Liver (tissue), 9 donors: ENCODE measurements around the gene RARRES1. TPM values are rescaled to one million over a fixed set of nuclear protein-coding genes. Genes with fewer than 3 reads are reported as not detected.

Experiments
- DNase-seq: peaks from one replicate; pipeline ENCODE4 v3.0.0-alpha.2; 2017; ENCODE audit warnings: low spot score
- H3K27ac ChIP-seq, 2 donors: one replicate each; pipeline ENCODE4 v1.7.0; 2013; ENCODE audit warnings: inconsistent platforms in 2 of 2, low read length in 2 of 2, control low read depth in 1 of 2, low read depth in 1 of 2, mild to moderate bottlenecking in 1 of 2
- H3K27me3 ChIP-seq, 4 donors: one replicate each; pipeline versions ENCODE4 v1.6.1 to v1.7.0; 2013; ENCODE audit warnings: low read length in 3 of 4, inconsistent platforms in 1 of 4, mild to moderate bottlenecking in 1 of 4, moderate library complexity in 1 of 4; ENCODE audit not compliant: control insufficient read depth in 4 of 4, insufficient read depth in 4 of 4
- H3K36me3 ChIP-seq, 4 donors: one replicate each; pipeline versions ENCODE4 v1.6.1 to v1.7.0; 2013; ENCODE audit warnings: low read length in 3 of 4, mild to moderate bottlenecking in 3 of 4, low read depth in 1 of 4, moderate library complexity in 1 of 4; ENCODE audit not compliant: control insufficient read depth in 4 of 4, insufficient read depth in 3 of 4
- H3K4me1 ChIP-seq, 4 donors: one replicate each; pipeline versions ENCODE4 v1.6.1 to v1.7.0; 2013; ENCODE audit warnings: low read length in 3 of 4, mild to moderate bottlenecking in 3 of 4, moderate library complexity in 1 of 4; ENCODE audit not compliant: control insufficient read depth in 4 of 4, insufficient read depth in 4 of 4
- H3K4me3 ChIP-seq, 3 donors: one replicate each; pipeline versions ENCODE4 v1.6.1 to v1.7.0; 2013; ENCODE audit warnings: low read length in 3 of 3, control low read depth in 1 of 3, low read depth in 1 of 3, mild to moderate bottlenecking in 1 of 3
- H3K9ac ChIP-seq, 2 donors: one replicate each; pipeline ENCODE4 v1.7.0; 2013; ENCODE audit warnings: low read length in 2 of 2, mild to moderate bottlenecking in 2 of 2, moderate library complexity in 2 of 2, control low read depth in 1 of 2, low read depth in 1 of 2
- H3K9me3 ChIP-seq, 4 donors: one replicate each; pipeline versions ENCODE4 v1.6.1 to v1.7.0; 2013; ENCODE audit warnings: low read length in 3 of 4; ENCODE audit not compliant: control insufficient read depth in 4 of 4
- EGR1 ChIP-seq, 2 donors: IDR thresholded peaks; 2 replicates each; pipeline ENCODE4 v1.6.1; 2016 to 2018; ENCODE audit warnings: antibody characterized with exemption in 2 of 2, low read depth in 2 of 2
- FOXA1 ChIP-seq: IDR thresholded peaks from 2 replicates; pipeline ENCODE4 v1.6.1; 2016; ENCODE audit warnings: antibody characterized with exemption
- FOXA2 ChIP-seq: IDR thresholded peaks from 2 replicates; pipeline ENCODE4 v1.6.1; 2016; ENCODE audit warnings: antibody characterized with exemption
- GABPA ChIP-seq, 2 donors: IDR thresholded peaks in 1 of 2; conservative IDR thresholded peaks in 1 of 2; 2 replicates each; pipeline ENCODE4 v1.6.1; 2016; ENCODE audit warnings: antibody characterized with exemption in 2 of 2, mild to moderate bottlenecking in 1 of 2, moderate library complexity in 1 of 2
- HNF4A ChIP-seq, 2 donors: conservative IDR thresholded peaks; 2 replicates each; pipeline ENCODE4 v1.6.1; 2016; ENCODE audit warnings: antibody characterized with exemption in 2 of 2, mild to moderate bottlenecking in 2 of 2
- HNF4G ChIP-seq: IDR thresholded peaks from 2 replicates; pipeline ENCODE4 v1.6.1; 2016; ENCODE audit warnings: antibody characterized with exemption
- JUND ChIP-seq, 2 donors: IDR thresholded peaks; 2 replicates each; pipeline ENCODE4 v1.6.1; 2016; ENCODE audit warnings: antibody characterized with exemption in 2 of 2
- NR2F2 ChIP-seq: IDR thresholded peaks from 2 replicates; pipeline ENCODE4 v1.6.1; 2016; ENCODE audit warnings: antibody characterized with exemption
- RAD21 ChIP-seq, 2 donors: IDR thresholded peaks; 2 replicates each; pipeline ENCODE4 v1.6.1; 2016; ENCODE audit warnings: antibody characterized with exemption in 2 of 2, mild to moderate bottlenecking in 2 of 2
- RXRA ChIP-seq, 2 donors: IDR thresholded peaks; 2 replicates each; pipeline ENCODE4 v1.6.1; 2017 to 2018; ENCODE audit warnings: antibody characterized with exemption in 2 of 2, mild to moderate bottlenecking in 1 of 2
- SP1 ChIP-seq: IDR thresholded peaks from 2 replicates; pipeline ENCODE4 v1.6.1; 2018; ENCODE audit warnings: antibody characterized with exemption, mild to moderate bottlenecking
- TAF1 ChIP-seq: conservative IDR thresholded peaks from 2 replicates; pipeline ENCODE4 v1.6.1; 2016; ENCODE audit warnings: antibody characterized with exemption, mild to moderate bottlenecking
- YY1 ChIP-seq: IDR thresholded peaks from 2 replicates; pipeline ENCODE4 v1.6.1; 2016; ENCODE audit warnings: antibody characterized with exemption, mild to moderate bottlenecking
- WGBS: extraction: QIAGEN DNeasy Blood & Tissue Kit; methylation state at CpG from one replicate; pipeline ENCODE4 v1.1.7; 2013; 5-methylcytosine and 5-hydroxymethylcytosine counted together
- polyA plus RNA-seq, 2 donors: library from polyadenylated mRNA; stranded (reverse) in 1 of 2; unstranded in 1 of 2; fragments of 200-250 nt in 1 of 2; fragments of >200 nt in 1 of 2; fragmentation: Nextera tagmentation in 1 of 2; extraction: Ambion mirVana in 1 of 2; gene quantifications; one replicate each; pipeline versions ENCODE4 v1.2.1 to v1.2.3, GENCODE V29; 2013 to 2015
- total RNA-seq, 2 donors: library from RNA; depleted of rRNA; stranded (reverse); fragments of >200 nt; gene quantifications; one replicate each; pipeline ENCODE4 v1.2.3, GENCODE V29; 2014
- TF ChIP-seq, protein P1 (sequence below): fragments of 150-350 bp; IDR thresholded peaks from 2 replicates; pipeline ENCODE4 v1.5.1; 2017; ENCODE audit warnings: improper control_type of control experiment, low read depth, low read length; ENCODE audit not compliant: missing input control
- TF ChIP-seq, protein P2 (sequence below): IDR thresholded peaks from 2 replicates; pipeline ENCODE4 v1.6.1; 2016; ENCODE audit warnings: antibody characterized with exemption
- TF ChIP-seq, protein P3 (sequence below): IDR thresholded peaks from 2 replicates; pipeline ENCODE4 v1.6.1; 2016; ENCODE audit warnings: antibody characterized with exemption
- TF ChIP-seq, protein P4 (sequence below): IDR thresholded peaks from 2 replicates; pipeline ENCODE4 v1.6.1; 2016; ENCODE audit warnings: antibody characterized with exemption, mild to moderate bottlenecking
- donor health status: healthy.
- donor health status: healthy.
- donor health status: healthy.
- donor health status: healthy.
- donor health status: healthy.

The RARRES1 gene
- total and polyA plus RNA-seq, 4 donors: 0.92 to 6.9 (median 2.4) TPM

DNA sequence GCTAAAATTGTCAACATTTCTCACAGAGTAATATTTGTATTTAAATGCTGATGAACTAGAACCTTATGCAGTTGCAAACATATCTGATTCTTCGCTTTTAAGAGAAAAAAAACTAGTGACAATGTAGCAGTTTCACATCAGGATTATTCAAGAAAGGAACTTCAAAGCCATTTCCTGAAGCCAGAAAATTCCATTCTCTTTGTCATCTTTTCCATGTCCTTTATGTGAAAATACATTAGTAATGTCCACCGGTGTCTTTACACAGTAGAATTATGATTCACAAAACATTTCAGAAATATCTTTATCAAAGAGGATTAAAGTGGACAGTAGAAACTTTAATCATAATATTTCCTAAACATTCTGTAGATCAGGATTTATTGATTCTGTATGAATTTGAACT lies 47.1 kb downstream of the RARRES1 start:
- H3K4me3 ChIP-seq: no peak overlapping the region
- DNase-seq: no peak
- TF ChIP-seq RAD21 (IDR thresholded peaks at IDR 0.05) (no peak), FOXA2 (no peak)
- TF ChIP-seq, protein P1, sequence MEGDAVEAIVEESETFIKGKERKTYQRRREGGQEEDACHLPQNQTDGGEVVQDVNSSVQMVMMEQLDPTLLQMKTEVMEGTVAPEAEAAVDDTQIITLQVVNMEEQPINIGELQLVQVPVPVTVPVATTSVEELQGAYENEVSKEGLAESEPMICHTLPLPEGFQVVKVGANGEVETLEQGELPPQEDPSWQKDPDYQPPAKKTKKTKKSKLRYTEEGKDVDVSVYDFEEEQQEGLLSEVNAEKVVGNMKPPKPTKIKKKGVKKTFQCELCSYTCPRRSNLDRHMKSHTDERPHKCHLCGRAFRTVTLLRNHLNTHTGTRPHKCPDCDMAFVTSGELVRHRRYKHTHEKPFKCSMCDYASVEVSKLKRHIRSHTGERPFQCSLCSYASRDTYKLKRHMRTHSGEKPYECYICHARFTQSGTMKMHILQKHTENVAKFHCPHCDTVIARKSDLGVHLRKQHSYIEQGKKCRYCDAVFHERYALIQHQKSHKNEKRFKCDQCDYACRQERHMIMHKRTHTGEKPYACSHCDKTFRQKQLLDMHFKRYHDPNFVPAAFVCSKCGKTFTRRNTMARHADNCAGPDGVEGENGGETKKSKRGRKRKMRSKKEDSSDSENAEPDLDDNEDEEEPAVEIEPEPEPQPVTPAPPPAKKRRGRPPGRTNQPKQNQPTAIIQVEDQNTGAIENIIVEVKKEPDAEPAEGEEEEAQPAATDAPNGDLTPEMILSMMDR: no peak

DNA sequence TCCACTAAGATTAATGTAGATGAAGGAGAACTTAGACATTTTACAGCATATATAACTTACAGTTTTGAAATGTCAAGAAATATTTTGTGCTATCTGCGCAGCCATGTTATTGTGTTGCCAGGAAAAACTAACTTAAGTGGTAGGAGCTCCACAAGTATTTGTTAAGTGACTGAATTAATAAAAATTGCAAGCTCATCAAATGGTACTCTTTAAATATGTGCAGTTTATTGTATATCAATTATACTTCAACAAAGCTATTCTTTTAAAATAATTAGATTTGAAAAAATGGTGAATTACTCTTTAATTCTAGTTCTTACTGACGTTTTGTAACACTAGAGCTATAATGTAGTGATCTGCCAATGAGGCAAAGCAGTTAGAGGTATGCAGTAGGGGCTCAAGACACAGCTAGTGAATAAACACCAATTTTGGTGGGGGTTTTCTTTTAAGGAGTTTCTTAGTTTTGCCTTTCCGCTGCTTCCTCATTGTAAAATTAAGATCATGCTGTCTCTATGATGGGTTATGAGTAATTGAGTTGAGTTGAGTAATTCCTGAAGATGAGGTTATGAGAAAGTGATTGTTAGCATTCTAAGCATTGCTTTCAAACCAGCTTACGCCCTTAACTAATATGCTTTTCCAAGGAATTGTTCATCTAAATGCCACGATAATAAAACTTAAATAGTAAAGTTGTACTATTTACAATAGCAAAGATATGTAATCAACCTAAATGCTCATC lies 48.9 kb downstream of the RARRES1 start:
- Histone ChIP-seq H3K4me1 (peaks cover 0 to 5% (median 0%) of the 10 kb centered on the region in 4 donors), H3K36me3 (peaks cover 0 to 19% (median under 1%) of the 10 kb centered on the region in 4 donors), H3K27me3 (no peaks in the 10 kb centered on the region), H3K4me3 (no peak overlapping the region), H3K9ac (no peak overlapping the region), H3K9me3 (no peaks in the 10 kb centered on the region), H3K27ac (no peak overlapping the region)
- WGBS: 95% methylated on average over 5 of the region's 5 CpGs
- no peak for DNase-seq
- TF ChIP-seq TAF1: no peak
- TF ChIP-seq, protein P2, sequence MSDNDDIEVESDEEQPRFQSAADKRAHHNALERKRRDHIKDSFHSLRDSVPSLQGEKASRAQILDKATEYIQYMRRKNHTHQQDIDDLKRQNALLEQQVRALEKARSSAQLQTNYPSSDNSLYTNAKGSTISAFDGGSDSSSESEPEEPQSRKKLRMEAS: no peak
- TF ChIP-seq SP1: no peak
- TF ChIP-seq YY1: no peak
- TF ChIP-seq, protein P3, sequence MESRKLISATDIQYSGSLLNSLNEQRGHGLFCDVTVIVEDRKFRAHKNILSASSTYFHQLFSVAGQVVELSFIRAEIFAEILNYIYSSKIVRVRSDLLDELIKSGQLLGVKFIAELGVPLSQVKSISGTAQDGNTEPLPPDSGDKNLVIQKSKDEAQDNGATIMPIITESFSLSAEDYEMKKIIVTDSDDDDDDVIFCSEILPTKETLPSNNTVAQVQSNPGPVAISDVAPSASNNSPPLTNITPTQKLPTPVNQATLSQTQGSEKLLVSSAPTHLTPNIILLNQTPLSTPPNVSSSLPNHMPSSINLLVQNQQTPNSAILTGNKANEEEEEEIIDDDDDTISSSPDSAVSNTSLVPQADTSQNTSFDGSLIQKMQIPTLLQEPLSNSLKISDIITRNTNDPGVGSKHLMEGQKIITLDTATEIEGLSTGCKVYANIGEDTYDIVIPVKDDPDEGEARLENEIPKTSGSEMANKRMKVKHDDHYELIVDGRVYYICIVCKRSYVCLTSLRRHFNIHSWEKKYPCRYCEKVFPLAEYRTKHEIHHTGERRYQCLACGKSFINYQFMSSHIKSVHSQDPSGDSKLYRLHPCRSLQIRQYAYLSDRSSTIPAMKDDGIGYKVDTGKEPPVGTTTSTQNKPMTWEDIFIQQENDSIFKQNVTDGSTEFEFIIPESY: no peak
- TF ChIP-seq, protein P4, sequence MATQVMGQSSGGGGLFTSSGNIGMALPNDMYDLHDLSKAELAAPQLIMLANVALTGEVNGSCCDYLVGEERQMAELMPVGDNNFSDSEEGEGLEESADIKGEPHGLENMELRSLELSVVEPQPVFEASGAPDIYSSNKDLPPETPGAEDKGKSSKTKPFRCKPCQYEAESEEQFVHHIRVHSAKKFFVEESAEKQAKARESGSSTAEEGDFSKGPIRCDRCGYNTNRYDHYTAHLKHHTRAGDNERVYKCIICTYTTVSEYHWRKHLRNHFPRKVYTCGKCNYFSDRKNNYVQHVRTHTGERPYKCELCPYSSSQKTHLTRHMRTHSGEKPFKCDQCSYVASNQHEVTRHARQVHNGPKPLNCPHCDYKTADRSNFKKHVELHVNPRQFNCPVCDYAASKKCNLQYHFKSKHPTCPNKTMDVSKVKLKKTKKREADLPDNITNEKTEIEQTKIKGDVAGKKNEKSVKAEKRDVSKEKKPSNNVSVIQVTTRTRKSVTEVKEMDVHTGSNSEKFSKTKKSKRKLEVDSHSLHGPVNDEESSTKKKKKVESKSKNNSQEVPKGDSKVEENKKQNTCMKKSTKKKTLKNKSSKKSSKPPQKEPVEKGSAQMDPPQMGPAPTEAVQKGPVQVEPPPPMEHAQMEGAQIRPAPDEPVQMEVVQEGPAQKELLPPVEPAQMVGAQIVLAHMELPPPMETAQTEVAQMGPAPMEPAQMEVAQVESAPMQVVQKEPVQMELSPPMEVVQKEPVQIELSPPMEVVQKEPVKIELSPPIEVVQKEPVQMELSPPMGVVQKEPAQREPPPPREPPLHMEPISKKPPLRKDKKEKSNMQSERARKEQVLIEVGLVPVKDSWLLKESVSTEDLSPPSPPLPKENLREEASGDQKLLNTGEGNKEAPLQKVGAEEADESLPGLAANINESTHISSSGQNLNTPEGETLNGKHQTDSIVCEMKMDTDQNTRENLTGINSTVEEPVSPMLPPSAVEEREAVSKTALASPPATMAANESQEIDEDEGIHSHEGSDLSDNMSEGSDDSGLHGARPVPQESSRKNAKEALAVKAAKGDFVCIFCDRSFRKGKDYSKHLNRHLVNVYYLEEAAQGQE: no peak
- no peak for TF ChIP-seq JUND (IDR thresholded peaks at IDR 0.05)
- no peak for TF ChIP-seq FOXA1
- TF ChIP-seq RXRA (IDR thresholded peaks at IDR 0.05): no peak
- TF ChIP-seq EGR1 (IDR thresholded peaks at IDR 0.05; ENCODE audit: low read depth in 2 of 2): no peak
- TF ChIP-seq NR2F2: no peak
- TF ChIP-seq GABPA (IDR thresholded peaks at IDR 0.05 in 1 of 2, conservative IDR thresholded peaks at IDR 0.05 in 1 of 2): no peak
- TF ChIP-seq FOXA2: no peak
- TF ChIP-seq HNF4G: no peak
- TF ChIP-seq HNF4A (conservative IDR thresholded peaks at IDR 0.05): no peak

More for the DNA sequence above, 47.1 kb downstream of the RARRES1 start:
- Histone ChIP-seq H3K9ac (no peak overlapping the region), H3K9me3 (no peaks in the 10 kb centered on the region), H3K36me3 (peaks cover 0 to 14% (median 0%) of the 10 kb centered on the region in 4 donors), H3K4me1 (peaks cover 0 to 5% (median 0%) of the 10 kb centered on the region in 4 donors), H3K27ac (no peak overlapping the region), H3K27me3 (no peaks in the 10 kb centered on the region)
- 93% methylated on average over 2 of the region's 2 CpGs for WGBS
